Measurements from ENCODE around the gene SIX4.

DNA sequence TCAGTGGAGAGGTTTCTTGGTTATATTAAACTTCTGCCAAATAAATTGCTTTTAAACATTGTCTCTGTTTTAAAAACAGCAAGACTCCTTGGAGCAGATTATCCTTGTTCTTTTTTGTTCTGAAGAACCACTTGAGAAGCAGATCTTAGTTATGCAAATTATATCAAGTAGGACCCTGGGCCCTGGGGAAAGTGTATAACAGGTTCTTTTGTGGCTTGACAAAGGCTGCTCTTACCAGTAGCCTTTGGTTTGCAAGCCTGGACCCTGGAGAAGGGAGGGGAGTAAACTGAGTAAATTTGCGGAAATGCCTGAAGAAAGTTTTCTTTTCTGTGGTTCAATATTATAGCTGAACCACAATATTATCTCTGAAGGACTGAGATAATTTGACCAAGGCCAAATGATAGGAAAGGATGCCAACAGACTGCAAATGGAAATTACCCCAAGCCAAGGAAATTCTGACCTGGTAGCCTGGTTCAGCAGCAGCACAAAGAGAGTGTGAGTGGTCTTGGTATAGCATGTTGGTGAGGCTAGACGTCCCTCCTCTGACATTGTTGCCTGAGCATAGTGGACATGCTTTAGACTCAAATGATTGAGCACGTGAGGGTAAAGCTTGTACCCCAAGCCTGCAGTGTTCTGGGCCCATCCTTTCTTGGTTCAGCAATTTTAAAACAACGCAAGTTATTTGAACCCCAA lies 44.4 kb downstream of the SIX4 start:
- TF ChIP-seq, protein P1, sequence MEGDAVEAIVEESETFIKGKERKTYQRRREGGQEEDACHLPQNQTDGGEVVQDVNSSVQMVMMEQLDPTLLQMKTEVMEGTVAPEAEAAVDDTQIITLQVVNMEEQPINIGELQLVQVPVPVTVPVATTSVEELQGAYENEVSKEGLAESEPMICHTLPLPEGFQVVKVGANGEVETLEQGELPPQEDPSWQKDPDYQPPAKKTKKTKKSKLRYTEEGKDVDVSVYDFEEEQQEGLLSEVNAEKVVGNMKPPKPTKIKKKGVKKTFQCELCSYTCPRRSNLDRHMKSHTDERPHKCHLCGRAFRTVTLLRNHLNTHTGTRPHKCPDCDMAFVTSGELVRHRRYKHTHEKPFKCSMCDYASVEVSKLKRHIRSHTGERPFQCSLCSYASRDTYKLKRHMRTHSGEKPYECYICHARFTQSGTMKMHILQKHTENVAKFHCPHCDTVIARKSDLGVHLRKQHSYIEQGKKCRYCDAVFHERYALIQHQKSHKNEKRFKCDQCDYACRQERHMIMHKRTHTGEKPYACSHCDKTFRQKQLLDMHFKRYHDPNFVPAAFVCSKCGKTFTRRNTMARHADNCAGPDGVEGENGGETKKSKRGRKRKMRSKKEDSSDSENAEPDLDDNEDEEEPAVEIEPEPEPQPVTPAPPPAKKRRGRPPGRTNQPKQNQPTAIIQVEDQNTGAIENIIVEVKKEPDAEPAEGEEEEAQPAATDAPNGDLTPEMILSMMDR (optimal IDR thresholded peaks at IDR 0.05 in 1 of 3, IDR thresholded peaks at IDR 0.05 in 1 of 3, conservative IDR thresholded peaks at IDR 0.05 in 1 of 3; ENCODE audit: extremely low read depth in 1 of 3, insufficient read depth in 2 of 3, low read length in 3 of 3) = no peak
- no peak for TF ChIP-seq EZH2 (IDR thresholded peaks at IDR 0.05; ENCODE audit: low read length)

Data from keratinocyte (primary cell).